SU-DHL-6 (cell line): ENCODE measurements around the gene MSH2.

Experiments
- H2AFZ ChIP-seq: fragments of 200-600 bp; sonication (generic); 2 replicates; pipeline ENCODE4 v1.6.1; 2014; ENCODE audit warnings: low read depth, mild to moderate bottlenecking, moderate library complexity, mixed read lengths, antibody characterized with exemption, low read length; ENCODE audit not compliant: severe bottlenecking
- H3F3A ChIP-seq: fragments of 200-600 bp; shearing (Covaris generic); 2 replicates; pipeline ENCODE4 v1.6.0; 2016; ENCODE audit warnings: antibody characterized with exemption, mild to moderate bottlenecking; ENCODE audit not compliant: insufficient read depth
- H3K27ac ChIP-seq: fragments of 200-600 bp; sonication (generic); 2 replicates; pipeline ENCODE4 v1.5.1; 2016; ENCODE audit warnings: low read depth, mild to moderate bottlenecking, low read length, moderate library complexity, mixed read lengths
- H3K27me3 ChIP-seq: fragments of 200-600 bp; sonication (generic), shearing (Covaris generic); 2 replicates; pipeline ENCODE4 v1.6.0; 2014; ENCODE audit warnings: mild to moderate bottlenecking, low read length
- H3K36me3 ChIP-seq: fragments of 200-600 bp; sonication (generic); 2 replicates; pipeline ENCODE4 v1.6.1; 2014; ENCODE audit warnings: mild to moderate bottlenecking, low read length, mixed read lengths
- H3K4me2 ChIP-seq: fragments of 300-600, 200-600 bp; shearing (Covaris generic), sonication (generic); 2 replicates; pipeline ENCODE4 v1.6.0; 2014; ENCODE audit warnings: low read length, low read depth, mild to moderate bottlenecking; ENCODE audit not compliant: poor library complexity, severe bottlenecking
- H3K4me3 ChIP-seq: fragments of 200-600 bp; sonication (generic); 2 replicates; pipeline ENCODE4 v1.5.1; 2014; ENCODE audit warnings: antibody characterized with exemption, low read length, mild to moderate bottlenecking, mixed read lengths; ENCODE audit not compliant: insufficient read depth, poor library complexity, severe bottlenecking
- H3K79me2 ChIP-seq: fragments of 200-600 bp; sonication (generic); 2 replicates; pipeline ENCODE4 v1.6.1; 2014; ENCODE audit warnings: mild to moderate bottlenecking, low read length, moderate library complexity; ENCODE audit not compliant: insufficient read depth
- H3K9ac ChIP-seq: fragments of 200-600 bp; sonication (generic); 2 replicates; pipeline ENCODE4 v1.7.0; 2014; ENCODE audit warnings: mild to moderate bottlenecking, low read length
- H3K9me2 ChIP-seq: fragments of 200-600 bp; sonication (generic); replicated peaks from 2 replicates; pipeline ENCODE4 v1.6.1; 2014; ENCODE audit warnings: low read length; ENCODE audit not compliant: insufficient read depth
- H3K9me3 ChIP-seq: fragments of 200-600 bp; sonication (generic); 2 replicates; pipeline ENCODE4 v1.6.1; 2014; ENCODE audit warnings: low read length, mixed read lengths; ENCODE audit not compliant: insufficient read depth
- H4K20me1 ChIP-seq: fragments of 200-600 bp; sonication (generic); 2 replicates; pipeline ENCODE4 v1.6.1; 2014; ENCODE audit warnings: low read depth, mild to moderate bottlenecking, antibody characterized with exemption, low read length, moderate library complexity, mixed read lengths
- EZH2phosphoT487 ChIP-seq: fragments of 200-600 bp; sonication (generic), shearing (Covaris generic); conservative IDR thresholded peaks from 2 replicates; pipeline ENCODE4 v1.6.1; 2018; ENCODE audit warnings: mild to moderate bottlenecking, antibody characterized with exemption, low read length, moderate library complexity, mixed read lengths
- TF ChIP-seq, protein P1 (sequence below): fragments of 200-600 bp; sonication (generic); IDR thresholded peaks from one replicate; pipeline ENCODE4 v1.5.1; 2017; ENCODE audit warnings: antibody characterized with exemption, mild to moderate bottlenecking, low read length, moderate library complexity; ENCODE audit not compliant: insufficient read depth, poor library complexity, severe bottlenecking

MSH2 gene

DNA sequence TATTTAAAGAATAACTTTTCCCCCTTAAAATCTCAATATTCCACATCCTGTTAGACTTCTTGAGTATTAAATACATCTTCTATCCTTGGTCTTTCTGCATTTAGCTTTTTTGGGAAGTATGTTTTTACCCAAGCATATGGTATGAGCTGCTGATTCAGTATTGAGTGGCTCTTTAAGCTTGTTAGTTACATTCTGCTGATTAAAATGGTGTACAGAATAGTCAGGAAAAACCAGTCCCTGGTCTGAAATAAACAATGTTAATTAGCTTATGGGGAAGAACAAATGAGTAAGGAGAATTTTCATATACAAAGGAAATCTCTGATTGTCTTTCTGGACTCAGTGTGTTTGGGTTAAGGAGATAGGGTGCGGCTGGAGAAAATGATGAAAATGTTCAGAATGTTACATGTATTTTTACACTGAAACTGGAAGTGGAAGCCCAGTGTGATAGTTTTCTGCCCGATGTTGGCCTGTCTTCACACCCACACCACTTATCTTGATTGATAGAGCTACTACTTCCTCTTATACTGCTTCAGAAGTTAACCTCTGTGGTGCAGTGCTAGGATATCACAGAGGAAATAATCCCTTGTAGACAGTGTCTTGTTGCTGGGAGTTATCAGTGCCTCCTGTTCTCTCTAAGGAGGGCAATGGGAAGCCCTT, 84.0 kb downstream of the MSH2 start:
- no peaks in the 10 kb centered on the region for H3K9me2 ChIP-seq
- no peaks in the 10 kb centered on the region for H3K9me3 ChIP-seq
- no peak overlapping the region for H3K9ac ChIP-seq
- peaks cover 31% of the 10 kb centered on the region for H3F3A ChIP-seq
- H2AFZ ChIP-seq: no peak overlapping the region
- peaks cover 24% of the 10 kb centered on the region for H3K36me3 ChIP-seq
- peak overlapping the region; percentile 32 for H3K4me2 ChIP-seq
- peak overlapping the region; percentile 54 for H3K27ac ChIP-seq
- no peaks in the 10 kb centered on the region for H3K27me3 ChIP-seq
- H3K79me2 ChIP-seq: no peaks in the 10 kb centered on the region
- H4K20me1 ChIP-seq: no peaks in the 10 kb centered on the region
- H3K4me3 ChIP-seq: no peak overlapping the region
- TF ChIP-seq EZH2phosphoT487: no peak
- TF ChIP-seq, protein P1, sequence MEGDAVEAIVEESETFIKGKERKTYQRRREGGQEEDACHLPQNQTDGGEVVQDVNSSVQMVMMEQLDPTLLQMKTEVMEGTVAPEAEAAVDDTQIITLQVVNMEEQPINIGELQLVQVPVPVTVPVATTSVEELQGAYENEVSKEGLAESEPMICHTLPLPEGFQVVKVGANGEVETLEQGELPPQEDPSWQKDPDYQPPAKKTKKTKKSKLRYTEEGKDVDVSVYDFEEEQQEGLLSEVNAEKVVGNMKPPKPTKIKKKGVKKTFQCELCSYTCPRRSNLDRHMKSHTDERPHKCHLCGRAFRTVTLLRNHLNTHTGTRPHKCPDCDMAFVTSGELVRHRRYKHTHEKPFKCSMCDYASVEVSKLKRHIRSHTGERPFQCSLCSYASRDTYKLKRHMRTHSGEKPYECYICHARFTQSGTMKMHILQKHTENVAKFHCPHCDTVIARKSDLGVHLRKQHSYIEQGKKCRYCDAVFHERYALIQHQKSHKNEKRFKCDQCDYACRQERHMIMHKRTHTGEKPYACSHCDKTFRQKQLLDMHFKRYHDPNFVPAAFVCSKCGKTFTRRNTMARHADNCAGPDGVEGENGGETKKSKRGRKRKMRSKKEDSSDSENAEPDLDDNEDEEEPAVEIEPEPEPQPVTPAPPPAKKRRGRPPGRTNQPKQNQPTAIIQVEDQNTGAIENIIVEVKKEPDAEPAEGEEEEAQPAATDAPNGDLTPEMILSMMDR: no peak

DNA sequence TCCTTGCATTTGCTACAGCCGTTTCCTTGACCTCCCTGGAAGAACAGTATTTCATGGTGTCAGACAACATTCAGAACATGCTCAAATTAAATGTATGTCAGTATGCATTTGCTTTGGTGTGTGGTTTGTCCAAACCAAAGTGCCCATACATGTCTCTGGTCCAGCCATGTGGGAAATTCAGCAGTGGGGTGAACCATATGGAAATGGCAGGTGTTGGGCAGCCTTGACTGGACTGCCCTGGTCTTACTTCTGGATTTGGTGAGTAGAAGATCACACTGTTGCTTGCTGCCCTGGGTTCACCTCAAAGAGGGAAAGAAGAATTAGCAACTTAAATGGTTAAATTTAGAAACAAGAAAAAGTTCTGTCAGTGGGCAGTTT, 84.5 kb downstream of the MSH2 start:
- H3K27me3 ChIP-seq: no peaks in the 10 kb centered on the region
- H2AFZ ChIP-seq: no peak overlapping the region
- H3K79me2 ChIP-seq: no peaks in the 10 kb centered on the region
- no peaks in the 10 kb centered on the region for H4K20me1 ChIP-seq
- no peak for TF ChIP-seq EZH2phosphoT487
- TF ChIP-seq, protein P1: no peak
- peak overlapping the region; percentile 54 for H3K27ac ChIP-seq
- no peak overlapping the region for H3K9ac ChIP-seq
- H3K4me3 ChIP-seq: no peak overlapping the region
- peaks cover 26% of the 10 kb centered on the region for H3F3A ChIP-seq
- H3K9me2 ChIP-seq: no peaks in the 10 kb centered on the region
- H3K36me3 ChIP-seq: peaks cover 19% of the 10 kb centered on the region
- H3K4me2 ChIP-seq: peak overlapping the region; percentile 0
- H3K9me3 ChIP-seq: no peaks in the 10 kb centered on the region

DNA sequence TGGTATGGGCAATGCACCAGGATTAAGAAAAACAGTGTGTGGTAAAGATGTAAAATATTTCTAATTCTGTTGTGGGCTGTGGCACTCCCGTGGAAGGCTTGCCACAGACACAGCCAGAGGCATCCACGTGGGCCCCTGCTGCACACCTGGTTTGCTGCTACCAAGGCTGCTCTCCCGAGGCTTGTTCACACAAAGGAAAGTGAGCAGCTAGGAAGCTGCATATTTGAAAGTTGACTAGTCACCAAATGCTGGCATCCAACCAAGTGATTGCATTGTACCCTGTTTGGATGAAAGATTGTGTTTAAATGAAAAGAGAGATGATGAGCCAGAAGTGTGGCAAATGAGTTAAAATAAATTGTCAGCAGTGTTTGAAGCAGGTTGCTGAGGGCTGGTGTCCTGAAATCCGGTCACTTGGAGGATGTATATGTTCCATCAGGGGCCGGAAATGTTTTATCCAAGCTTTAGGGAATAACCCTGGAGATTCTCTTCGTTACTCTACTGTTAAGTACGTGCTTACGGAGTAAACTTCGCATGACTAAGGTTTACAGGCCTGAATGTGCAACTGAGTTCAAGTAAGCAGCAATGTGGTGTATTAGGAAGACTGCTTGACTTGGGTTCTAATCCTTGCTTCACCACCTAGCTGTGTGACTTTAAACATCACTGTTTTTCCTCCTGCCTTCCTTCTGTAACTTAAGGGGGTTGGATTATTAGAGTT, 86.1 kb downstream of the MSH2 start:
- TF ChIP-seq, protein P1: no peak
- TF ChIP-seq EZH2phosphoT487: no peak

More for the DNA sequence above, 86.1 kb downstream of the MSH2 start:
- H3K9me2 ChIP-seq: no peaks in the 10 kb centered on the region
- no peaks in the 10 kb centered on the region for H3K79me2 ChIP-seq
- no peak overlapping the region for H3K9ac ChIP-seq
- no peaks in the 10 kb centered on the region for H4K20me1 ChIP-seq
- no peaks in the 10 kb centered on the region for H3K9me3 ChIP-seq
- no peak overlapping the region for H3K4me2 ChIP-seq
- H2AFZ ChIP-seq: no peak overlapping the region
- peaks cover 4% of the 10 kb centered on the region; the same call in 1 of the 2 replicates for H3K36me3 ChIP-seq
- H3K4me3 ChIP-seq: no peak overlapping the region
- peaks cover 23% of the 10 kb centered on the region for H3F3A ChIP-seq
- H3K27me3 ChIP-seq: no peaks in the 10 kb centered on the region
- peak overlapping the region; percentile 32 for H3K27ac ChIP-seq
